ENCODE measurements around the gene DCANP1.

DNA sequence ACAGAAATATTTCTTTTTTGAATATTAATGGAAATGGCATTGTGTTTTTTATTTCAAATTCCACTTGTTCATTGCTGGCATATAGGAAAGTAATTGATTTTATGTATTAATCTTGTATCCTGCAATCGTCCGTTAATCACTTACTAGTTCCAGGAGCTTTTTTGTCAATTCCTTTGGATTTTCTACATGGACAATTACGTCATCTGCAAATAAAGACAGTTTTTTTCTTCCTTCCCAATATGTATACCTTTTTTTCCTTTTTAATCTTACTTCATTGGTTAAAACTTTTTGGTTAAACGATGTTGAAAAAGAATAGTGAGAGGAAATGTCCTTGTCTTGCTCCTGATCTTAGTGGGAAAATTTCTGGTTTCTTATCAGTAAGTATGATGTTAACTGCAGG lies 6.5 kb upstream of the DCANP1 start:
- TF ChIP-seq TAF1 (conservative IDR thresholded peaks at IDR 0.05) (no peak), YY1 (IDR thresholded peaks at IDR 0.05) (no peak), RAD21 (IDR thresholded peaks at IDR 0.05) (no peak), GABPA (IDR thresholded peaks at IDR 0.05 in 1 of 2, conservative IDR thresholded peaks at IDR 0.05 in 1 of 2) (no peak), SP1 (IDR thresholded peaks at IDR 0.05) (no peak)
- TF ChIP-seq, protein P1, sequence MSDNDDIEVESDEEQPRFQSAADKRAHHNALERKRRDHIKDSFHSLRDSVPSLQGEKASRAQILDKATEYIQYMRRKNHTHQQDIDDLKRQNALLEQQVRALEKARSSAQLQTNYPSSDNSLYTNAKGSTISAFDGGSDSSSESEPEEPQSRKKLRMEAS (IDR thresholded peaks at IDR 0.05): no peak
- TF ChIP-seq, protein P2, sequence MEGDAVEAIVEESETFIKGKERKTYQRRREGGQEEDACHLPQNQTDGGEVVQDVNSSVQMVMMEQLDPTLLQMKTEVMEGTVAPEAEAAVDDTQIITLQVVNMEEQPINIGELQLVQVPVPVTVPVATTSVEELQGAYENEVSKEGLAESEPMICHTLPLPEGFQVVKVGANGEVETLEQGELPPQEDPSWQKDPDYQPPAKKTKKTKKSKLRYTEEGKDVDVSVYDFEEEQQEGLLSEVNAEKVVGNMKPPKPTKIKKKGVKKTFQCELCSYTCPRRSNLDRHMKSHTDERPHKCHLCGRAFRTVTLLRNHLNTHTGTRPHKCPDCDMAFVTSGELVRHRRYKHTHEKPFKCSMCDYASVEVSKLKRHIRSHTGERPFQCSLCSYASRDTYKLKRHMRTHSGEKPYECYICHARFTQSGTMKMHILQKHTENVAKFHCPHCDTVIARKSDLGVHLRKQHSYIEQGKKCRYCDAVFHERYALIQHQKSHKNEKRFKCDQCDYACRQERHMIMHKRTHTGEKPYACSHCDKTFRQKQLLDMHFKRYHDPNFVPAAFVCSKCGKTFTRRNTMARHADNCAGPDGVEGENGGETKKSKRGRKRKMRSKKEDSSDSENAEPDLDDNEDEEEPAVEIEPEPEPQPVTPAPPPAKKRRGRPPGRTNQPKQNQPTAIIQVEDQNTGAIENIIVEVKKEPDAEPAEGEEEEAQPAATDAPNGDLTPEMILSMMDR (IDR thresholded peaks at IDR 0.05; ENCODE audit: low read depth, low read length, missing input control): no peak
- TF ChIP-seq, protein P3, sequence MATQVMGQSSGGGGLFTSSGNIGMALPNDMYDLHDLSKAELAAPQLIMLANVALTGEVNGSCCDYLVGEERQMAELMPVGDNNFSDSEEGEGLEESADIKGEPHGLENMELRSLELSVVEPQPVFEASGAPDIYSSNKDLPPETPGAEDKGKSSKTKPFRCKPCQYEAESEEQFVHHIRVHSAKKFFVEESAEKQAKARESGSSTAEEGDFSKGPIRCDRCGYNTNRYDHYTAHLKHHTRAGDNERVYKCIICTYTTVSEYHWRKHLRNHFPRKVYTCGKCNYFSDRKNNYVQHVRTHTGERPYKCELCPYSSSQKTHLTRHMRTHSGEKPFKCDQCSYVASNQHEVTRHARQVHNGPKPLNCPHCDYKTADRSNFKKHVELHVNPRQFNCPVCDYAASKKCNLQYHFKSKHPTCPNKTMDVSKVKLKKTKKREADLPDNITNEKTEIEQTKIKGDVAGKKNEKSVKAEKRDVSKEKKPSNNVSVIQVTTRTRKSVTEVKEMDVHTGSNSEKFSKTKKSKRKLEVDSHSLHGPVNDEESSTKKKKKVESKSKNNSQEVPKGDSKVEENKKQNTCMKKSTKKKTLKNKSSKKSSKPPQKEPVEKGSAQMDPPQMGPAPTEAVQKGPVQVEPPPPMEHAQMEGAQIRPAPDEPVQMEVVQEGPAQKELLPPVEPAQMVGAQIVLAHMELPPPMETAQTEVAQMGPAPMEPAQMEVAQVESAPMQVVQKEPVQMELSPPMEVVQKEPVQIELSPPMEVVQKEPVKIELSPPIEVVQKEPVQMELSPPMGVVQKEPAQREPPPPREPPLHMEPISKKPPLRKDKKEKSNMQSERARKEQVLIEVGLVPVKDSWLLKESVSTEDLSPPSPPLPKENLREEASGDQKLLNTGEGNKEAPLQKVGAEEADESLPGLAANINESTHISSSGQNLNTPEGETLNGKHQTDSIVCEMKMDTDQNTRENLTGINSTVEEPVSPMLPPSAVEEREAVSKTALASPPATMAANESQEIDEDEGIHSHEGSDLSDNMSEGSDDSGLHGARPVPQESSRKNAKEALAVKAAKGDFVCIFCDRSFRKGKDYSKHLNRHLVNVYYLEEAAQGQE (IDR thresholded peaks at IDR 0.05): no peak
